Upper lobe of left lung (tissue), 4 donors: Measurements from ENCODE around the gene MRC2.

ENCODE experiments used
- POLR2A ChIP-seq, 4 donors: fragments of 450-650 bp; IDR thresholded peaks; one replicate each; pipeline ENCODE4 v1.5.1; 2016 to 2017; ENCODE audit warnings: antibody characterized with exemption in 4 of 4, mild to moderate bottlenecking in 2 of 4
- POLR2AphosphoS5 ChIP-seq, 2 donors: sonication (generic); formaldehyde crosslinking; IDR thresholded peaks; one replicate each; pipeline ENCODE4 v1.5.1; 2017; ENCODE audit warnings: antibody characterized with exemption in 2 of 2
- TF ChIP-seq, protein P1 (sequence below), 6 experiments: fragments of 450-650 bp in 4 of 6; fragments of 200-600 bp in 2 of 6; sonication (generic) in 2 of 6; IDR thresholded peaks; one replicate each; pipeline ENCODE4 v1.5.1; 2016 to 2019; ENCODE audit warnings: antibody characterized with exemption in 6 of 6

DNA sequence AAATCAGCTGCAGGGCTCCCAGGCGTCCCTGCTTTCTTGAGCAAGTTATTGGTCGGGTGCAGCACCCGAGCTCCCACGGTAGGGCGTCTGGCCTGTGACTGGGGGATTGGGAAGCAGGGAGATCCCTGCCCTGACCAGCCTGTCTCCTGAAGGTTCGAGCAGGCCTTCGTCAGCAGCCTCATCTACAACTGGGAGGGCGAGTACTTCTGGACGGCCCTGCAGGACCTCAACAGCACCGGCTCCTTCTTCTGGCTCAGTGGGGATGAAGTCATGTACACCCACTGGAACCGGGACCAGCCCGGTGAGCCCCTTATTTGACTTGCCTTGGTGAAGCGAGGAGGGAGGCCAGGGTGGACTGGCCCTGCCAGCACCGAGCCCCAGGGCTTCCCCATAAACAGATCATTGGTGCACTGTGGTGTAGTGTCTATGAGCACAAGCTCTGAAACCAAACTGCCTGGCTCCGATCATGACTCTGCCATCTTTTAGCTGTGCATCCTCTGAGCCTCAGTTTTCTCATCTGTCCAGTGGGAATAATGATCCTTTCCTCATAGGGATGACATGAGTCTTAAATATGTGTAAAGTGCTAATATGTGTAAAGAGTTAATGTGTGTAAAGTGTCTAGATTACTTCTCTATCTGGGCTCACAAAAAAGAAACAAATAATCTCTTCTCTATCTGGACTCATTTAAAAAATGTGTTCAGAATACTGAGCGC is 48.9 kb downstream of the MRC2 start:
- TF ChIP-seq POLR2AphosphoS5 (IDR thresholded peaks at IDR 0.05) (no peak), POLR2A (IDR thresholded peaks at IDR 0.05) (no peak)
- TF ChIP-seq, protein P1, sequence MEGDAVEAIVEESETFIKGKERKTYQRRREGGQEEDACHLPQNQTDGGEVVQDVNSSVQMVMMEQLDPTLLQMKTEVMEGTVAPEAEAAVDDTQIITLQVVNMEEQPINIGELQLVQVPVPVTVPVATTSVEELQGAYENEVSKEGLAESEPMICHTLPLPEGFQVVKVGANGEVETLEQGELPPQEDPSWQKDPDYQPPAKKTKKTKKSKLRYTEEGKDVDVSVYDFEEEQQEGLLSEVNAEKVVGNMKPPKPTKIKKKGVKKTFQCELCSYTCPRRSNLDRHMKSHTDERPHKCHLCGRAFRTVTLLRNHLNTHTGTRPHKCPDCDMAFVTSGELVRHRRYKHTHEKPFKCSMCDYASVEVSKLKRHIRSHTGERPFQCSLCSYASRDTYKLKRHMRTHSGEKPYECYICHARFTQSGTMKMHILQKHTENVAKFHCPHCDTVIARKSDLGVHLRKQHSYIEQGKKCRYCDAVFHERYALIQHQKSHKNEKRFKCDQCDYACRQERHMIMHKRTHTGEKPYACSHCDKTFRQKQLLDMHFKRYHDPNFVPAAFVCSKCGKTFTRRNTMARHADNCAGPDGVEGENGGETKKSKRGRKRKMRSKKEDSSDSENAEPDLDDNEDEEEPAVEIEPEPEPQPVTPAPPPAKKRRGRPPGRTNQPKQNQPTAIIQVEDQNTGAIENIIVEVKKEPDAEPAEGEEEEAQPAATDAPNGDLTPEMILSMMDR (IDR thresholded peaks at IDR 0.05), result no peak
